GM23248 (cell line): ENCODE results near the gene ZNF230. TPM values are rescaled to one million over a fixed set of nuclear protein-coding genes. Genes with fewer than 3 reads are reported as not detected.

Experiments used
- DNase-seq: peaks from one replicate; pipeline ENCODE4 v3.0.0-alpha.2; 2015
- H2AFZ ChIP-seq: fragments of 200-600 bp; sonication (generic); 2 replicates; pipeline ENCODE4 v1.6.1; 2016; ENCODE audit warnings: antibody characterized with exemption
- H3F3A ChIP-seq: fragments of 200-600 bp; sonication (generic); 2 replicates; pipeline ENCODE4 v1.6.1; 2016; ENCODE audit warnings: mild to moderate bottlenecking, antibody characterized with exemption, mixed run types; ENCODE audit not compliant: insufficient read depth
- H3K27ac ChIP-seq: fragments of 200-600 bp; sonication (generic); 2 replicates; pipeline ENCODE4 v1.5.1; 2016; ENCODE audit warnings: mild to moderate bottlenecking
- H3K27me3 ChIP-seq: fragments of 200-600 bp; sonication (generic); replicated peaks from 2 replicates; pipeline ENCODE4 v1.6.1; 2016; ENCODE audit warnings: mild to moderate bottlenecking; ENCODE audit not compliant: insufficient read depth
- H3K36me3 ChIP-seq: fragments of 200-600 bp; sonication (generic); 2 replicates; pipeline ENCODE4 v1.6.1; 2016; ENCODE audit warnings: low read depth, mild to moderate bottlenecking
- H3K4me1 ChIP-seq: fragments of 200-600 bp; sonication (generic); 2 replicates; pipeline ENCODE4 v1.6.1; 2016; ENCODE audit warnings: mild to moderate bottlenecking; ENCODE audit not compliant: insufficient read depth
- H3K4me2 ChIP-seq: fragments of 200-600 bp; sonication (generic); one replicate; pipeline ENCODE4 v1.6.1; 2016; ENCODE audit warnings: mild to moderate bottlenecking; ENCODE audit not compliant: unreplicated experiment
- H3K4me3 ChIP-seq: fragments of 200-600 bp; sonication (generic); 2 replicates; pipeline ENCODE4 v1.5.1; 2016; ENCODE audit warnings: mild to moderate bottlenecking
- H3K79me2 ChIP-seq: fragments of 200-600 bp; sonication (generic); 2 replicates; pipeline ENCODE4 v1.6.1; 2016; ENCODE audit warnings: mild to moderate bottlenecking; ENCODE audit not compliant: insufficient read depth
- H3K9ac ChIP-seq: fragments of 200-600 bp; sonication (generic); 2 replicates; pipeline ENCODE4 v1.6.1; 2016; ENCODE audit warnings: mild to moderate bottlenecking
- H3K9me2 ChIP-seq: fragments of 200-600 bp; sonication (generic); 2 replicates; pipeline ENCODE4 v1.6.1; 2016; ENCODE audit warnings: mixed run types, mild to moderate bottlenecking, moderate library complexity; ENCODE audit not compliant: insufficient read depth
- H3K9me3 ChIP-seq: fragments of 200-600 bp; sonication (generic); one replicate; pipeline ENCODE4 v1.6.1; 2017; ENCODE audit warnings: low read depth
- H4K20me1 ChIP-seq: fragments of 200-600 bp; sonication (generic); 2 replicates; pipeline ENCODE4 v1.6.0; 2016; ENCODE audit not compliant: insufficient read depth
- EZH2 ChIP-seq: fragments of 200-600 bp; sonication (generic); IDR thresholded peaks from 2 replicates; pipeline ENCODE4 v1.6.1; 2018; ENCODE audit warnings: antibody characterized with exemption, mild to moderate bottlenecking; ENCODE audit not compliant: insufficient read depth, poor library complexity, severe bottlenecking
- EZH2phosphoT487 ChIP-seq: fragments of 200-600 bp; sonication (generic); IDR thresholded peaks from 2 replicates; pipeline ENCODE4 v1.6.1; 2018; ENCODE audit warnings: antibody characterized with exemption, moderate library complexity, mild to moderate bottlenecking, low read depth; ENCODE audit not compliant: insufficient read depth
- WGBS, 2 experiments: methylation state at CpG; one replicate each; pipeline ENCODE4 v1.1.6; 2015 to 2017; ENCODE audit warnings: low lambda C conversion rate in 2 of 2, low coverage in 1 of 2; ENCODE audit errors: missing lambda C conversion rate in 2 of 2; 5-methylcytosine and 5-hydroxymethylcytosine counted together
- in situ Hi-C: fragments of 300-500 bp; cut with MboI; formaldehyde crosslinking; loops from 2 replicates; pipeline ENCODE4 v1.15.0; 2020
- polyA plus RNA-seq: library from polyadenylated mRNA; unstranded; fragments of >200 nt; fragmentation: Nextera tagmentation; extraction: Ambion mirVana; gene quantifications from 2 replicates; pipeline ENCODE4 v1.2.1, GENCODE V29; 2016
- small RNA-seq: library from RNA; depleted of rRNA; stranded (forward); fragments of <200 nt; gene quantifications from one replicate; pipeline ENCODE3, GENCODE V24; 2014; ENCODE audit warnings: low read depth, low replicate concordance
- total RNA-seq: library from RNA; depleted of rRNA; stranded (reverse); fragments of >200 nt; shearing (Covaris generic); gene quantifications from 2 replicates; pipeline ENCODE4 v1.2.3, GENCODE V29; 2014; rRNA removed

The ZNF230 gene
- total and polyA plus RNA-seq, 2 experiments from 2014 or later, result 1.9 to 2.7 TPM

DNA sequence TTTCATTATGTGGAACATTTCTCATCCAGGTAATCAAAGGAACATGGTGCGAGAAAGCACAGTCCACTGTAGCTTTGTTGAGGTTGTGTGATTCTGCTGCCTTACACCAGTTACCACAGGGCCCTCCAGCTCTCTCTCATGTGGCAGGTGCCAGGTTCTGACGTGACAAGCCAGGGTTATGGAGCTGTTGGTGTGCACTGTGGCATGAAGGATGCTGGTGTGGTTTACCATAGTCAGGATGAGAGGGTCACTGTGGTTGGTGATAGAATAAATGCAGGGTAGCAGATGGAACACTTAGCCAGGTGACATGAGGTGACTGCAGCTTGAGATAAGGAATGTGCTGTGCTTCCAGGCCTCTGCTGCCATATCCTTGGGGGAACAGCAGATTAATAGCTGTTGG is 56.5 kb downstream of the ZNF230 start:
- Histone ChIP-seq H3K4me3 (no peak overlapping the region), H3K27ac (no peak overlapping the region), H3K4me1 (no peaks in the 10 kb centered on the region), H3K4me2 (no peak overlapping the region), H3K9me2 (no peaks in the 10 kb centered on the region), H3K9ac (no peak overlapping the region), H4K20me1 (no peaks in the 10 kb centered on the region), H3K36me3 (peaks cover 13% of the 10 kb centered on the region), H3K79me2 (peaks cover 7% of the 10 kb centered on the region; the same call in 1 of the 2 replicates), H3K9me3 (no peaks in the 10 kb centered on the region), H3K27me3 (no peaks in the 10 kb centered on the region), H2AFZ (no peak overlapping the region), H3F3A (no peaks in the 10 kb centered on the region)
- DNase-seq, result no peak
- TF ChIP-seq EZH2phosphoT487, result no peak
- WGBS, 2 experiments, result 96 to 97% methylated on average over 2 of the region's 2 CpGs
- in situ Hi-C loops, result no loop called here

DNA sequence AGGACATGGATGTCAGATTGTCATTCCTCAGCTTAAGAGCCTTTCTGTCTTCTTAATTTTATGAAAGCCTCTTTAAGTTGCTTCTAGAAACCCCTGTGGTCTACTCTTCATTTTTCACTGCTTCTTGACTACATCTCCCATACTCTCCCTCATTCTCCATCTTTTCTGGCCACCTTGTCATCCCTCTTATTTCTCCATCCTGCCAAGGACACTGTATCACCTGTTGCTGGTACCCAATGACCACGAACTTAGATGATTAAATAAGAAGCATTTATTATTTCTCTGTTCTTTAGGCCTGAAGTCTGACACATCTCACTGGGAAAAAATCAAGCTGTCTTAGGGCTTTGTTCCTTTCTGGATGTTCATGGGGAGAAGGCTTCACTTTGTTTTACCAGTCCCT is 58.3 kb downstream of the ZNF230 start:
- Histone ChIP-seq H3K79me2 (no peaks in the 10 kb centered on the region), H3K9me3 (no peaks in the 10 kb centered on the region), H3K9ac (no peak overlapping the region), H3F3A (no peaks in the 10 kb centered on the region), H4K20me1 (no peaks in the 10 kb centered on the region), H3K9me2 (no peaks in the 10 kb centered on the region), H3K27ac (no peak overlapping the region), H2AFZ (no peak overlapping the region), H3K4me1 (no peaks in the 10 kb centered on the region), H3K27me3 (no peaks in the 10 kb centered on the region), H3K4me3 (no peak overlapping the region), H3K4me2 (no peak overlapping the region), H3K36me3 (peaks cover 25% of the 10 kb centered on the region)
- 91 to 100% methylated on average over 1 of the region's 1 CpG for WGBS, 2 experiments
- DNase-seq, result no peak
- TF ChIP-seq EZH2, result no peak
- TF ChIP-seq EZH2phosphoT487, result no peak
- in situ Hi-C loops, result no loop called here

Small RNA genes within 50 kb of the gene (small RNA-seq; reads per million reads assigned to genes)
- gene AC006213.5, result not detected

Other genes starting within 250 kb of the ZNF230 start
- gene SMG9, start 248.0 kb upstream of the ZNF230 start, total RNA-seq, result 11.5 and 13.0 TPM in 2 replicates
- 23.2 and 25.7 TPM in 2 replicates for gene SMG9, start 248.0 kb upstream of the ZNF230 start, polyA plus RNA-seq
- gene KCNN4, start 222.0 kb upstream of the ZNF230 start, total RNA-seq, result 8.7 and 13.7 TPM in 2 replicates
- gene KCNN4, start 222.0 kb upstream of the ZNF230 start, polyA plus RNA-seq, result 9.4 and 11.9 TPM in 2 replicates
- gene LYPD5, start 200.5 kb upstream of the ZNF230 start, total RNA-seq, result 0.32 and 0.76 TPM in 2 replicates
- 1.1 and 1.4 TPM in 2 replicates for gene LYPD5, start 200.5 kb upstream of the ZNF230 start, polyA plus RNA-seq
- gene ZNF283, start 175.6 kb upstream of the ZNF230 start, total RNA-seq, result 12.1 and 14.2 TPM in 2 replicates
- 4.6 and 5.4 TPM in 2 replicates for gene ZNF283, start 175.6 kb upstream of the ZNF230 start, polyA plus RNA-seq
- gene ZNF404, start 119.0 kb upstream of the ZNF230 start, total RNA-seq, result 4.2 and 4.5 TPM in 2 replicates
- 4.2 and 6.0 TPM in 2 replicates for gene ZNF404, start 119.0 kb upstream of the ZNF230 start, polyA plus RNA-seq
- gene ZNF45, start 67.7 kb upstream of the ZNF230 start, total RNA-seq, result 8.9 and 13.0 TPM in 2 replicates
- gene ZNF45, start 67.7 kb upstream of the ZNF230 start, polyA plus RNA-seq, result 7.7 and 8.5 TPM in 2 replicates
- gene ZNF221, start 51.7 kb upstream of the ZNF230 start, total RNA-seq, result 3.8 and 7.8 TPM in 2 replicates
- gene ZNF221, start 51.7 kb upstream of the ZNF230 start, polyA plus RNA-seq, result 1.6 and 1.9 TPM in 2 replicates
- gene ZNF155, start 18.8 kb upstream of the ZNF230 start, total RNA-seq, result 6.8 and 13.7 TPM in 2 replicates
- 4.0 and 5.2 TPM in 2 replicates for gene ZNF155, start 18.8 kb upstream of the ZNF230 start, polyA plus RNA-seq
- 2.5 and 6.6 TPM in 2 replicates for gene ZNF222, start 22.4 kb downstream of the ZNF230 start, total RNA-seq
- gene ZNF222, start 22.4 kb downstream of the ZNF230 start, polyA plus RNA-seq, result 3.1 and 3.2 TPM in 2 replicates
- gene ZNF223, start 49.1 kb downstream of the ZNF230 start, total RNA-seq, result 3.5 and 24.0 TPM in 2 replicates
- 2.8 and 3.5 TPM in 2 replicates for gene ZNF223, start 49.1 kb downstream of the ZNF230 start, polyA plus RNA-seq
- gene ZNF284, start 69.2 kb downstream of the ZNF230 start, total RNA-seq, result 1.9 and 2.9 TPM in 2 replicates
- gene ZNF284, start 69.2 kb downstream of the ZNF230 start, polyA plus RNA-seq, result 1.9 and 2.0 TPM in 2 replicates
- 15.6 and 19.2 TPM in 2 replicates for gene ZNF224, start 91.4 kb downstream of the ZNF230 start, total RNA-seq
- 9.4 and 11.7 TPM in 2 replicates for gene ZNF224, start 91.4 kb downstream of the ZNF230 start, polyA plus RNA-seq
- gene ZNF225, start 110.4 kb downstream of the ZNF230 start, total RNA-seq, result 5.8 and 6.1 TPM in 2 replicates
- 3.2 and 4.3 TPM in 2 replicates for gene ZNF225, start 110.4 kb downstream of the ZNF230 start, polyA plus RNA-seq
- gene ZNF234, start 138.6 kb downstream of the ZNF230 start, total RNA-seq, result 6.5 and 8.1 TPM in 2 replicates
- gene ZNF234, start 138.6 kb downstream of the ZNF230 start, polyA plus RNA-seq, result 4.7 and 6.2 TPM in 2 replicates
- gene ZNF226, start 162.1 kb downstream of the ZNF230 start, total RNA-seq, result 20.1 and 32.5 TPM in 2 replicates
- 27.1 and 30.3 TPM in 2 replicates for gene ZNF226, start 162.1 kb downstream of the ZNF230 start, polyA plus RNA-seq
- 7.6 and 16.1 TPM in 2 replicates for gene ZNF227, start 209.6 kb downstream of the ZNF230 start, total RNA-seq
- 7.5 and 7.8 TPM in 2 replicates for gene ZNF227, start 209.6 kb downstream of the ZNF230 start, polyA plus RNA-seq